Naive thymus-derived CD4-positive, alpha-beta T cell (primary cell): Measurements from ENCODE around the gene CA5A. TPM values are rescaled to one million over a fixed set of nuclear protein-coding genes. Genes with fewer than 3 reads are reported as not detected.
A peak's percentile ranks its signal among the peaks of the same experiment; 100 is the strongest.

ENCODE experiments used
- ATAC-seq: fragments of 150-1000 bp; cut with Tn5 transposase; 2 replicates; pipeline ENCODE4 v1.10.0; 2021; ENCODE audit warnings: mild to moderate bottlenecking, moderate library complexity
- CTCF ChIA-PET: fragments of 350-600 bp; sonication (Branson Sonifier 250); formaldehyde crosslinking; loops from one replicate; lab custom pipeline; 2021; ENCODE audit warnings: antibody characterized with exemption; lab: Charles Lee
- POLR2A ChIA-PET: fragments of 350-600 bp; sonication (Branson Sonifier 250); formaldehyde crosslinking; loops from one replicate; lab custom pipeline; 2021; ENCODE audit warnings: antibody characterized with exemption, inconsistent platforms; lab: Charles Lee
- DNase-seq, 9 donors: peaks; one replicate each; pipeline versions ENCODE4 v3.0.0 to v3.0.0-alpha.2; 2020 to 2022; ENCODE audit warnings: mixed read lengths in 1 of 9
- H3K27ac ChIP-seq: one replicate; pipeline ENCODE4 v1.7.0; 2013; ENCODE audit warnings: mild to moderate bottlenecking, low read depth, low read length, moderate library complexity
- H3K27me3 ChIP-seq, 2 donors: one replicate each; pipeline ENCODE4 v1.7.0; 2013; ENCODE audit warnings: low read length in 2 of 2, mild to moderate bottlenecking in 2 of 2, moderate library complexity in 2 of 2; ENCODE audit not compliant: control insufficient read depth in 2 of 2, insufficient read depth in 2 of 2
- H3K36me3 ChIP-seq, 3 experiments: 1 replicate in 2 of 3; 2 replicates in 1 of 3; pipeline ENCODE4 v1.7.0; 2013; ENCODE audit warnings: low read length in 3 of 3, mild to moderate bottlenecking in 3 of 3, moderate library complexity in 1 of 3; ENCODE audit not compliant: insufficient read depth in 3 of 3, control insufficient read depth in 2 of 3
- H3K4me1 ChIP-seq, 2 donors: one replicate each; pipeline ENCODE4 v1.7.0; 2013; ENCODE audit warnings: low read length in 2 of 2, mild to moderate bottlenecking in 2 of 2, moderate library complexity in 1 of 2; ENCODE audit not compliant: control insufficient read depth in 2 of 2, insufficient read depth in 2 of 2
- H3K4me3 ChIP-seq: 2 replicates; pipeline ENCODE4 v1.7.0; 2013; ENCODE audit warnings: mild to moderate bottlenecking, low read length
- H3K9me3 ChIP-seq, 3 experiments: 1 replicate in 2 of 3; 2 replicates in 1 of 3; pipeline ENCODE4 v1.7.0; 2013; ENCODE audit warnings: low read length in 3 of 3; ENCODE audit not compliant: control insufficient read depth in 2 of 3
- H3K27ac Mint-ChIP-seq, 9 donors: one replicate each; pipeline ENCODE4 v1.8.0; 2020 to 2022; ENCODE audit warnings: mixed read lengths in 9 of 9, mild to moderate bottlenecking in 8 of 9, moderate library complexity in 5 of 9, inconsistent platforms in 2 of 9
- H3K27me3 Mint-ChIP-seq, 5 donors: one replicate each; pipeline ENCODE4 v1.8.0; 2021 to 2022; ENCODE audit warnings: mixed read lengths in 5 of 5, mild to moderate bottlenecking in 1 of 5
- H3K36me3 Mint-ChIP-seq, 5 donors: one replicate each; pipeline ENCODE4 v1.8.0; 2020 to 2022; ENCODE audit warnings: mixed read lengths in 5 of 5, mild to moderate bottlenecking in 3 of 5, inconsistent platforms in 1 of 5
- H3K4me1 Mint-ChIP-seq, 7 donors: one replicate each; pipeline ENCODE4 v1.8.0; 2020 to 2022; ENCODE audit warnings: mixed read lengths in 7 of 7, mild to moderate bottlenecking in 3 of 7, inconsistent platforms in 1 of 7
- H3K4me3 Mint-ChIP-seq, 10 donors: one replicate each; pipeline ENCODE4 v1.8.0; 2020 to 2022; ENCODE audit warnings: mild to moderate bottlenecking in 10 of 10, mixed read lengths in 10 of 10, moderate library complexity in 6 of 10, inconsistent platforms in 2 of 10
- H3K9me3 Mint-ChIP-seq, 11 donors: one replicate each; pipeline ENCODE4 v1.8.0; 2020 to 2022; ENCODE audit warnings: mixed read lengths in 11 of 11, mild to moderate bottlenecking in 4 of 11, inconsistent platforms in 1 of 11, moderate library complexity in 1 of 11
- intact Hi-C, 2 donors: fragments of 100-400 bp; cut with micrococcal nuclease; formaldehyde crosslinking; loops; one replicate each; pipeline ENCODE4 v1.15.1; 2023
- polyA plus RNA-seq, 2 donors: library from polyadenylated mRNA; unstranded; fragments of 300-500 nt; fragmentation: Illumina TruSeq; gene quantifications; one replicate each; pipeline ENCODE4 v1.2.3, GENCODE V29; 2021
- total RNA-seq, 6 experiments: library from RNA in 5 of 6; stranded (reverse) in 5 of 6; gene quantifications; 1 replicate in 5 of 6; 2 replicates in 1 of 6; pipeline ENCODE4 v1.2.3 and lab custom pipeline; 2021 to 2026

CA5A gene
- total and polyA plus RNA-seq, 7 experiments from 2014 or later, result not detected

DNA sequence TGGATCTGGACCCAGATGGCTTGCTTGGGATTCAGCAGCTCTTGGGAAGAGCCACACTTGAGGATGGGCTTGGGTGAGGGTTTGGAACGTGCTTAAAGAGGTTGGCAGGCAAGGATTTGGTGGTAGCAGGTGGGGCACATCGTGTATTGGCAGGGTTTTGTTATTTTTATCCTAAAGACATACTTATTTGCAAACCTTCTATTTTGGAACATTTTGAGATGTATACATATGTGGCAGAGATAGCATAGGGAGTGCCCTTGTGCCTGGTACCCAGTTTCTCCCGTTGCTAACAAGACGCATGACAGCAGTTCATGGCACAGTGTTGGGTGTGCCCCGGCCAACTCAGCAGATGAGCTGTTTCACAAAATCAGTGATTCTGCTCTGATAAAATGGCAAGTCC, 24.0 kb upstream of the CA5A start:
- peaks cover 0 to 6% (median 0%) of the 10 kb centered on the region in 3 experiments for H3K36me3 ChIP-seq
- no peaks in the 10 kb centered on the region for H3K27me3 ChIP-seq
- Mint-ChIP-seq H3K9me3 (no peaks in the 10 kb centered on the region), H3K36me3 (peaks cover 0 to 16% (median 7%) of the 10 kb centered on the region in 5 donors), H3K4me1 (peaks cover 59 to 94% (median 89%) of the 10 kb centered on the region in 7 donors), H3K4me3 (peak overlapping the region in 6 of 10 donors; percentile 14 to 93 (median 38)), H3K27ac (peak overlapping the region in 8 of 9 donors; percentile 25 to 94 (median 64)), H3K27me3 (no peaks in the 10 kb centered on the region)
- no peaks in the 10 kb centered on the region for H3K9me3 ChIP-seq
- DNase-seq (no peak), ATAC-seq (no peak)
- ChIA-PET CTCF (no interaction called here), POLR2A (interaction anchor here (1.9 kb wide), 1 partner anchor 9 kb away, joined by 7 read pairs; the partner anchor contains the start of gene BANP)
- no peak overlapping the region for H3K4me3 ChIP-seq
- intact Hi-C loops, result no loop called here
- H3K4me1 ChIP-seq, result peaks cover 40 to 67% of the 10 kb centered on the region in 2 donors
- H3K27ac ChIP-seq, result no peak overlapping the region

DNA sequence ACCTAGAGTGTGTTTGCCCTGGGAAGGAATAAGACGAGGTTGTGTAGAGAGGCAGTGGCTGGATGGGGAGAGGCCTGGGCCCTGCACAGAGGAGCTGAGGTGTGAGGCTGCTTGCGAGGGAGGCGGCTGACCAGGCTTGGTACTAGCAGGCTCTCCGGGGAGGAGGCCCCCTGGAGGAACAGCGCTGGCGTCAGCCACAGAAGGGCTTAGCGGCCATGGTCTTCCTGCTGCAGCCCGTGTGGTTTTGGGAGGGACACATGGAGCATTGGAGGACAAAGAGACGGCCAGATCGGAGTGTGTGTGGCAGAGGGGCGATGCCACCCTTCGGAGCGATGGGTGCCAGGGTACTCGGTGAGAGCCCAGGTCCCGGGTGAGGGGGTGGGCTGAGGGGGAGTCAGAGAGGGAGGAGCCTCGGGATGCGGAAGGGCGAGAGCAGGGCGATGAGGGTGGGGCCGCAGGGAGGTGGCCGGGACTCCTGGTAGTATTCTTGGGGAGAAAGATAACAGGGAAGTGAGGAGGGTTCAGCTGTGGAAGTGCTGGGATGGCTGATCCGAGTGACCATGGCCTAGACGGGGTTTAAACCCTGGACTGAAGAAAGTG, 23.2 kb upstream of the CA5A start:
- Mint-ChIP-seq H3K9me3 (no peaks in the 10 kb centered on the region), H3K27me3 (no peaks in the 10 kb centered on the region), H3K36me3 (peaks cover 0 to 17% (median 7%) of the 10 kb centered on the region in 5 donors), H3K4me3 (peak overlapping the region; percentile 34 to 93 (median 68)), H3K4me1 (peaks cover 52 to 94% (median 85%) of the 10 kb centered on the region in 7 donors), H3K27ac (peak overlapping the region; percentile 65 to 97 (median 87))
- intact Hi-C loops, result loop anchor here (10.0 kb wide), 3 partner anchors 575 to 745 kb away; partner anchors contain the start of genes C16orf95 (in 1 of the 2), CTU2 (in 1 of the 2) and RNF166 (in 1 of the 2)
- peaks cover 0 to 14% (median 0%) of the 10 kb centered on the region in 3 experiments for H3K36me3 ChIP-seq
- DNase-seq (no peak), ATAC-seq (no peak)
- POLR2A ChIA-PET, result no interaction called here
- no peaks in the 10 kb centered on the region for H3K9me3 ChIP-seq
- H3K27me3 ChIP-seq, result no peaks in the 10 kb centered on the region
- peaks cover 39 to 75% of the 10 kb centered on the region in 2 donors for H3K4me1 ChIP-seq
- CTCF ChIA-PET, result no interaction called here
- H3K4me3 ChIP-seq, result no peak overlapping the region
- no peak overlapping the region for H3K27ac ChIP-seq

DNA sequence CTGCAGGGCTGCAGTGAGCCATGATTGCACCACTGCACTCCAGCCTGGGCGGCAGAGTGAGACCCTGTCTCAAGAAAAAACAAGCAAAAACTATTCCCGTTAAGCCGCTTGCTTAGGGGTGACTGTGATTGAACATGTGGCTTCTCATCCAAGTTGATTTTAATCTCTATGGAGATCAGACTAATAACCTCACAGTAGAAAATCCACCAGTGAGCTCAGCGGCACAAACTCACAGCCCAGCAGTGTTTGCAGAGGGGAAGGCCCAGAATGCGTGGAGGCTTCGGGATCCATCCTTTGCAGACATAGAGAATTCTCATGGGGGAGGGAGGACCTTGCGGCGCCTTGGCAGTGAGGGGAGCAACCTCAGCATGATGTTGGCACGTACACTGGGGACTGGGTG, 22.3 kb upstream of the CA5A start:
- peaks cover 50 to 94% (median 85%) of the 10 kb centered on the region in 7 donors for H3K4me1 Mint-ChIP-seq
- no peaks in the 10 kb centered on the region for H3K27me3 Mint-ChIP-seq
- ChIA-PET POLR2A (no interaction called here), CTCF (interaction anchor here (0.9 kb wide), 1 partner anchor 180 kb away, joined by 3 read pairs; no protein-coding TSS in a partner anchor)
- H3K9me3 Mint-ChIP-seq, result no peaks in the 10 kb centered on the region
- Histone ChIP-seq H3K27ac (no peak overlapping the region), H3K4me3 (no peak overlapping the region), H3K27me3 (no peaks in the 10 kb centered on the region), H3K9me3 (no peaks in the 10 kb centered on the region), H3K36me3 (peaks cover 0 to 17% (median 0%) of the 10 kb centered on the region in 3 experiments), H3K4me1 (peaks cover 30 to 74% of the 10 kb centered on the region in 2 donors)
- ATAC-seq (no peak), DNase-seq (no peak)
- H3K4me3 Mint-ChIP-seq, result peak overlapping the region in 5 of 10 donors; percentile 21 to 93 (median 54)
- peaks cover 0 to 20% (median 7%) of the 10 kb centered on the region in 5 donors for H3K36me3 Mint-ChIP-seq
- H3K27ac Mint-ChIP-seq, result peak overlapping the region in 7 of 9 donors; percentile 66 to 97 (median 81)
- intact Hi-C loops, result loop anchor here (10.0 kb wide), 3 partner anchors 576 to 746 kb away; partner anchors contain the start of genes C16orf95 (in 1 of the 2), CTU2 (in 1 of the 2) and RNF166 (in 1 of the 2)

DNA sequence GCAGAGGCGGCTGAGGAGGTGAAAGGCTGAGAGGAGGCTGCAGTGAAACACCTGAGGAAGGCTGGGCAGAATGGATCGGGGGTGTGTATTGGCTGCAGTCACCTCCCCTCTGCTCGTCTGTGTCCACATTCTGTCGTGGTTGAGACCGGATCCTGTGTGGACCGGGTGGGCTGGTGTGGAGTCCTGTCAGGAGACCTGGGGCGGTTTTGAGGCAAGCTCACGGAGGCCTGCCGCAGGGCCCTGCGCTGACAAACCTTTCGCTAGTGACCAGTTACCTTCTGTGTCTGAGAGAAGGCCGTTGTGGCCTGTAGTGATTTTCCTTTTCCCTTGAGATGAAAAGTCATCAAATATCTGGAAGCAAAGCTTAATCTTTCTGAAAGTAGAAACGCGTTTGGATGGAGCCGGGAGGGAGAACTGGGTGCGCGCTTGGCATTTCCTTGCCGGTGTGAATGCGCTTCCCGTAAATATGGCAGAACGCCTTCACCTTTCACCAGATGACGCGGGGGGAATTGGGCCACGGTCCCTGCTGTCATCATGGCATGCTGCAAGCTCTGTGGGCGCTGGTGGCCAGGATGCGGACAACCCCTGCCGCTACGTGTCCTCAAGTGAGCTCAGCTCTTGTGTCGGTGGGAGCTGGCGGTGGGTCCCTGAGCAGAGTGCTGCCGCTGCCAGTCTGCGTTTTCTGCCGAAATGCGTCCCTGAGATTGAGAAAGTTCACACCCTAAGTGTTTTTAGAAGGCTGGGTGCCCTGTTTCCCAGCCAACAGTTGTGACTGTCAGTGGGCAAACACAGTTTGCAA, 21.2 kb upstream of the CA5A start:
- ATAC-seq (no peak), DNase-seq (no peak)
- ChIA-PET POLR2A (no interaction called here), CTCF (interaction anchor here (0.6 kb wide), 1 partner anchor 40 kb away, joined by 6 read pairs; no protein-coding TSS in a partner anchor)
- H3K27ac Mint-ChIP-seq, result peak overlapping the region; percentile 93 to 97 (median 96)
- no peaks in the 10 kb centered on the region for H3K9me3 Mint-ChIP-seq
- peaks cover 0 to 25% (median 7%) of the 10 kb centered on the region in 5 donors for H3K36me3 Mint-ChIP-seq
- H3K27ac ChIP-seq, result peak overlapping the region; percentile 77
- H3K27me3 ChIP-seq, result no peaks in the 10 kb centered on the region
- no peaks in the 10 kb centered on the region for H3K27me3 Mint-ChIP-seq
- H3K36me3 ChIP-seq, result peaks cover 0 to 21% (median 0%) of the 10 kb centered on the region in 3 experiments
- H3K9me3 ChIP-seq, result no peaks in the 10 kb centered on the region
- peak overlapping the region; percentile 50 for H3K4me3 ChIP-seq
- H3K4me1 ChIP-seq, result peaks cover 24 to 71% of the 10 kb centered on the region in 2 donors
- peaks cover 45 to 94% (median 79%) of the 10 kb centered on the region in 7 donors for H3K4me1 Mint-ChIP-seq
- intact Hi-C loops, result loop anchor here (10.0 kb wide), 3 partner anchors 577 to 747 kb away; partner anchors contain the start of genes C16orf95 (in 1 of the 2), CTU2 (in 1 of the 2) and RNF166 (in 1 of the 2)
- peak overlapping the region; percentile 77 to 93 (median 86) for H3K4me3 Mint-ChIP-seq

DNA sequence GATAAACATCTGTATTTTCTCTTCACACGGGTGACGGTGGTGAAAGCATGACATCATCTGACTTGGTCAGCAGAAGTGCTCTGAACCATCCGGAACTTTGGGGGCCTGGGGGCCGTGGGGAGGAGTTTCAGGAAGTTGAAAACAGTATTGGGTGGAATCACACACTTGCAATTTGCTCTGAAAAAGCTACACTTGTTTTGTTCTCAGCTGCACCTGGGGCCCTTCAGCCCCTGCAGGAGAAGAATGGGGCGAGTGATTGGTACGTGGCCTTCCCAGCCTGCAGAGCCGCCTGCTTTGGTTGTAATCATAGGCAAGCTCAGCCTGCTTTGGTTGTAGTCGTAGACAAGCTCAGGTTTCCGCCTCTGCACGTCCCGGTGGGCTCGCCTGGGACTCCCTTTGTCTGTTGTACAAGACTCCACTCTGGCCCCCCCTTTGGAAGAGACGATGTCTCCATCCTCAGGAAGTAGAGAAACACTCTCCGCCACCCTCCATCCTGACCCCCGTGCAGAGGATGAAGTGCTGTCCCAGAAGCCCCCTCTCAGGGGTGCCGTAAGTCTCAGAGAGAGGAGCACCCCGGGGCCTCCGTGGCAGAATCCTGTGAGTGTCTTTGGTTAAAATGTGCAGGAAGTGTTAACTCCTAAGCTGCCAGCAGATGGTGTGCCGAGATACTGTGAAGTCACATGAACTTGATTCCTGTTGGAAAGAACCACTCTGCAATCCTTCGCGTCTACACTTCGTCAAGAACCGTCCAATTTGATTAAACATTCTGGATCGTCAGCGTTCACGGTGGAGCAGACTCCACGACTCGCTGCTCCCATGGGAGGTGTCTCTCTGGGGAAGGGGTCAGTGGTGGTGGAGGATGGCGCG, 20.3 kb upstream of the CA5A start:
- Histone ChIP-seq H3K4me3 (peak overlapping the region; percentile 50), H3K4me1 (peaks cover 30 to 76% of the 10 kb centered on the region in 2 donors), H3K27me3 (no peaks in the 10 kb centered on the region), H3K9me3 (no peaks in the 10 kb centered on the region), H3K36me3 (peaks cover 0 to 21% (median 0%) of the 10 kb centered on the region in 3 experiments), H3K27ac (peak overlapping the region; percentile 77)
- intact Hi-C loops, result loop anchor here (1.0 to 10.0 kb wide), 4 partner anchors 481 to 748 kb away; partner anchors contain the start of genes C16orf95 (in 1 of the 2), CTU2 (in 1 of the 2) and RNF166 (in 1 of the 2)
- ChIA-PET CTCF (interaction anchor here (0.6 kb wide), 1 partner anchor 41 kb away, joined by 6 read pairs; no protein-coding TSS in a partner anchor), POLR2A (interaction anchor here (0.6 to 0.8 kb wide), 3 partner anchors 191 to 1700 kb away, joined by 3 read pairs; partner anchors contain the start of gene KLHDC4)
- ATAC-seq (peak; percentile 73), DNase-seq (peak; percentile 42 to 94 (median 83))
- Mint-ChIP-seq H3K27ac (peak overlapping the region; percentile 93 to 97 (median 96)), H3K27me3 (no peaks in the 10 kb centered on the region), H3K4me3 (peak overlapping the region; percentile 77 to 93 (median 86)), H3K4me1 (peaks cover 49 to 97% (median 82%) of the 10 kb centered on the region in 7 donors), H3K9me3 (no peaks in the 10 kb centered on the region), H3K36me3 (peaks cover 0 to 29% (median 11%) of the 10 kb centered on the region in 5 donors)
